ENCODE data around the gene EDNRB. TPM values are rescaled to one million over a fixed set of nuclear protein-coding genes. Genes with fewer than 3 reads are reported as not detected.
"Not testable (repeated sequence)": the region's sequence is repeated elsewhere in the genome, so short reads cannot be mapped to it uniquely, and the experiment has no call there.

EDNRB gene
- total RNA-seq, result 10 to 100 TPM; 23.1 to 28.7 TPM

DNA sequence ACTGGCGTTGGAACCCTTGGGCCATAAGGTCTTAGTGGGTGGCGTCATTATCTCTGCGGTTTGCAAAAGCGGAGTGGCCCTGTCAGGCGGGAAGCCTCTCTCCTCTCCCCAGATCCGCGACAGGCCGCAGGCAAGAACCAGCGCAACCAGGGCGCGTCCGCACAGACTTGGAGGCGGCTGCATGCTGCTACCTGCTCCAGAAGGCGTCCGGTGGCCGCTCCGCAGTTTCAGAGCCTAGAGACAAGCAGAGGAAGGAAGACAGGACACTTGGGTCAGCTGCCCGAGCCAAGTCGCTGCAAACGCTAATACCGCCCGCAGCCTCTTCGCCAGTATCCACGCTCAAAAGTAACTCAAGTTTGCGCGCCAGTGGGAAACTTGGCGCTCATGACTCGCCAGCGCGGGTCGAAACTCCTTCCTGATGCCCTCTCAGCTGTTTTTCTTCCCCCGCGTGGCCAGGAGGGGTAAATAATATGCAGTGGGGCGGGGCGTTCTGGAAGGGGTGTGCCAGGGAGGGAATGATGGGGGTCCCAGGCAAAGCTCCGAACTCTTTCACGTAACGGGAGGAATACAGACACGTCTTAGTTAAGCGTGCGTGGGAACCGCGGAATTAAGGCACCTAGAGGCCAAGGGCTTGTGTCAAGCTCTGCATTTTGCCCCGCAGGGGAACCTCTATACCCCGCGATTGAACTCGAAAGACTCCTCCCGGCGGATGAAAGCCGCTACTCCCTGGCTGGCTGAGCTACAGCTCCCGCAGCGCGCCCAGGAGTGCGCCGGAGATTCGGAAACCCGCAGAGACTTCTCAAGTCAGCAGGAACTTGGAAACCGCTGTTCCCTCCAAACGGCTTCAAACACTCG is at the start of gene EDNRB:
TSS of gene EDNRB (minus strand) at position 441 of the 855 bp plus-strand sequence. CDS start at position 183, 258 bp downstream.
- Histone ChIP-seq H3K4me1 (peaks cover 19% of the 10 kb centered on the region), H3K9me3 (no peaks in the 10 kb centered on the region), H3K36me3 (replicated peaks in 1 of 2; ENCODE audit: insufficient read depth in 1 of 2, low read depth in 2 of 2) (no peaks in the 10 kb centered on the region), H3K27ac (peak within 1 kb of the TSS in 2 of 4 donors; percentile 22 to 39), H3K27me3 (peaks cover 0 to 15% of the 10 kb centered on the region in 2 donors), H3K4me3 (peak within 1 kb of the TSS in 1 of 2 donors; percentile 30)
- TF ChIP-seq, protein P1, sequence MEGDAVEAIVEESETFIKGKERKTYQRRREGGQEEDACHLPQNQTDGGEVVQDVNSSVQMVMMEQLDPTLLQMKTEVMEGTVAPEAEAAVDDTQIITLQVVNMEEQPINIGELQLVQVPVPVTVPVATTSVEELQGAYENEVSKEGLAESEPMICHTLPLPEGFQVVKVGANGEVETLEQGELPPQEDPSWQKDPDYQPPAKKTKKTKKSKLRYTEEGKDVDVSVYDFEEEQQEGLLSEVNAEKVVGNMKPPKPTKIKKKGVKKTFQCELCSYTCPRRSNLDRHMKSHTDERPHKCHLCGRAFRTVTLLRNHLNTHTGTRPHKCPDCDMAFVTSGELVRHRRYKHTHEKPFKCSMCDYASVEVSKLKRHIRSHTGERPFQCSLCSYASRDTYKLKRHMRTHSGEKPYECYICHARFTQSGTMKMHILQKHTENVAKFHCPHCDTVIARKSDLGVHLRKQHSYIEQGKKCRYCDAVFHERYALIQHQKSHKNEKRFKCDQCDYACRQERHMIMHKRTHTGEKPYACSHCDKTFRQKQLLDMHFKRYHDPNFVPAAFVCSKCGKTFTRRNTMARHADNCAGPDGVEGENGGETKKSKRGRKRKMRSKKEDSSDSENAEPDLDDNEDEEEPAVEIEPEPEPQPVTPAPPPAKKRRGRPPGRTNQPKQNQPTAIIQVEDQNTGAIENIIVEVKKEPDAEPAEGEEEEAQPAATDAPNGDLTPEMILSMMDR (IDR thresholded peaks at IDR 0.05), result peak in 1 of 7 experiments; percentile 9
- peak in 2 of 3 donors; percentile 8 to 9 for TF ChIP-seq POLR2A (IDR thresholded peaks at IDR 0.05)
- 1 to 4% methylated on average over 50 to 60 of the region's 60 CpGs for WGBS, 2 donors
- DNase-seq, result peak; percentile 15 to 29 (median 23)
- intact Hi-C loops (cut with DNase I), result no loop called here
- ATAC-seq, result peak; percentile 33

- Histone ChIP-seq H3K27ac (no peak overlapping the region), H3K27me3 (no peaks in the 10 kb centered on the region), H3K9me3 (no peaks in the 10 kb centered on the region), H3K4me1 (no peaks in the 10 kb centered on the region), H3K36me3 (replicated peaks in 1 of 2; ENCODE audit: insufficient read depth in 1 of 2, low read depth in 2 of 2) (no peaks in the 10 kb centered on the region), H3K4me3 (no peak overlapping the region)
- ATAC-seq (peak; percentile 50), DNase-seq (no peak)
- intact Hi-C loops (cut with DNase I), result no loop called here
- WGBS, 2 donors, result 61 to 64% methylated on average over 2 of the region's 2 CpGs
- TF ChIP-seq, protein P1 (IDR thresholded peaks at IDR 0.05), result no peak
- TF ChIP-seq POLR2A (IDR thresholded peaks at IDR 0.05), result no peak
Observed at GRCh38 chr13:77966671-77967070, 48.0 kb upstream of the EDNRB start.

- no peak overlapping the region for H3K27ac ChIP-seq
- H3K36me3 ChIP-seq (replicated peaks in 1 of 2; ENCODE audit: insufficient read depth in 1 of 2, low read depth in 2 of 2), result no peaks in the 10 kb centered on the region
- TF ChIP-seq, protein P1 (IDR thresholded peaks at IDR 0.05), result no peak
- TF ChIP-seq POLR2A (IDR thresholded peaks at IDR 0.05), result no peak
- intact Hi-C loops (cut with DNase I), result no loop called here
- no peaks in the 10 kb centered on the region for H3K4me1 ChIP-seq
- 25 to 26% methylated on average over 1 of the region's 1 CpG for WGBS, 2 donors
- DNase-seq, result no peak
- ATAC-seq, result no peak
- no peaks in the 10 kb centered on the region for H3K27me3 ChIP-seq
- H3K9me3 ChIP-seq, result no peaks in the 10 kb centered on the region
- no peak overlapping the region for H3K4me3 ChIP-seq
Observed at GRCh38 chr13:77952737-77953136, 34.1 kb upstream of the EDNRB start.

DNA sequence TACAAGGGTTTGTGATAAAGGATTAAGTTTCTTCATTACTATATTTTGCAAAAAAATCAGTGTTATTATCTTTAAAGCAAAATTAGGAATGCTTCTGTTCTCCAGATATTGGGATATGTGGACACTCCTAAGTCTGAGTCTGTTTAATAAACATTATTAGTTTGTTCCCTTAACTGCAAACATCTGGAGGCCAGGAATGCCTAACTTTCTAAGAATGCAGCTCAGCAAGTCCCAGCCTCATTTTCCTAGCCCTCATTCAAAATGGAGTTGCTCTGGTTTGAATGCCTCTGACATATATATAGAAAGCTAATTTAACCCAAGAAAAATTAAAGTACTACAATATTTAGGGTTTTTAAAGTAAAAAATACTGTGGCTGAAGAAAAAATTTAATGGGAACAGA is 33.6 kb upstream of the EDNRB start:
- intact Hi-C loops (cut with DNase I), result no loop called here
- H3K4me1 ChIP-seq, result no peaks in the 10 kb centered on the region
- no peaks in the 10 kb centered on the region for H3K9me3 ChIP-seq
- ATAC-seq, result no peak
- no peaks in the 10 kb centered on the region for H3K27me3 ChIP-seq
- no peak overlapping the region for H3K4me3 ChIP-seq
- H3K36me3 ChIP-seq (replicated peaks in 1 of 2; ENCODE audit: insufficient read depth in 1 of 2, low read depth in 2 of 2), result no peaks in the 10 kb centered on the region
- H3K27ac ChIP-seq, result no peak overlapping the region
- TF ChIP-seq POLR2A (IDR thresholded peaks at IDR 0.05), result no peak
- DNase-seq, result no peak

- H3K4me3 ChIP-seq, result no peak overlapping the region
- no peaks in the 10 kb centered on the region for H3K36me3 ChIP-seq (replicated peaks in 1 of 2; ENCODE audit: insufficient read depth in 1 of 2, low read depth in 2 of 2)
- no peaks in the 10 kb centered on the region for H3K9me3 ChIP-seq
- no peak for DNase-seq
- H3K4me1 ChIP-seq, result no peaks in the 10 kb centered on the region
- TF ChIP-seq POLR2A (IDR thresholded peaks at IDR 0.05), result no peak
- TF ChIP-seq, protein P1 (IDR thresholded peaks at IDR 0.05), result no peak
- 17 to 38% methylated on average over 1 of the region's 1 CpG for WGBS, 2 donors
- intact Hi-C loops (cut with DNase I), result no loop called here
- no peaks in the 10 kb centered on the region for H3K27me3 ChIP-seq
- H3K27ac ChIP-seq, result no peak overlapping the region
- ATAC-seq, result no peak
Observed at GRCh38 chr13:77946522-77946921, 27.9 kb upstream of the EDNRB start.

DNA sequence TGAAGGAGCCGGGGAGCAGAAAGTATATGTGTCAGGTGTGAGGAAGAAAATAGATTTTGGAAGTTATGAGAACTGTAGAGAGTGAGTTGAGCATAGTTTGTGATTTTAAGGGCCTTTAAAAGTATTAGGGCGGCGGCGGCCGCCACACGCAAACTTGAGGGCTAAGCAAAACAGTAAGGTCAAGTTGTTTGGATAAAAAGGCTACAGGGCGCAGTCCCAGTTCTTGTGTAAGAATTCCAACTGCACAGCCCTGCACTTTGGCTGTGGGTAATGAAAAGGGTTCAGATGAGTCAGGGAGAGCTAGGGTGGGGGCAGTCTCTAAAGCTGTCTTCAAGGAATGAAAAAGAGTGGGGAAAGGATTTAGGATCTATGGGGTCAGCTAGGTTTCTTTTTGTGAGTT is 16.4 kb upstream of the EDNRB start:
- H3K9me3 ChIP-seq; DNase-seq; H3K27me3 ChIP-seq; ATAC-seq; H3K4me1 ChIP-seq; intact Hi-C loops (cut with DNase I); H3K27ac ChIP-seq; H3K36me3 ChIP-seq (replicated peaks in 1 of 2; ENCODE audit: insufficient read depth in 1 of 2, low read depth in 2 of 2); H3K4me3 ChIP-seq: not testable (repeated sequence)
- 75 to 92% methylated on average over 7 of the region's 7 CpGs for WGBS, 2 donors
